NK-92 (cell line): ENCODE measurements around the gene R3HDM4.
"Not testable (repeated sequence)": the region's sequence is repeated elsewhere in the genome, so short reads cannot be mapped to it uniquely, and the experiment has no call there.

Experiments used
- DNase-seq: peaks from one replicate; lab custom pipeline; 2025; ENCODE audit not compliant: unreplicated experiment; lab: John Stamatoyannopoulos, UW

R3HDM4 gene

DNA sequence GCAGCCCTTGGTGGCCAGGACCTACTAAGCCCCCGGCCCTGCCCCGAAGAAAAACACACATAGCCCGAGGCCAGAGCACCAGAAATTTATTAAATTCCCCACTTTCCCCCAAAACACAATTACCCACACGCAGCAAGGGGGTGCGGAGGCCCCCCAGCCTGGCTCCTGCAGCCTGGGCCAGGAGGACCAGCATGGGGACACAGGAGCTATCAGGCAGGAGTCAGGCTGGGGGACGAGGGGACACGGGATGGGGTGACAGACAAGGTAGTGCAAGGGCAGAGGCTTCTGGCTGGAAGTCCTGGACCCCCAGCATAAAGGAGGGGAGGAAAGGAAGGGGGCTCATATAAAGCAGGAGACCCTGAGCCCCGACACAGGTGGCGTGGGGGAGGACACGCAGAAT lies 16.6 kb downstream of the R3HDM4 start:
- no peak for DNase-seq

GRCh38 chr19:892894-893689 lies 19.9 kb downstream of the R3HDM4 start, which contains the start of the genes MED16 and RNU6-9:
TSS of gene MED16 (minus strand) at chr19:893187. CDS start at chr19:891131, 2,056 bp downstream.
TSS of gene RNU6-9 (plus strand) at chr19:893484.
- DNase-seq: no peak

- no peak for DNase-seq
Observed at GRCh38 chr19:892243-892893, 20.7 kb downstream of the R3HDM4 start.

DNA sequence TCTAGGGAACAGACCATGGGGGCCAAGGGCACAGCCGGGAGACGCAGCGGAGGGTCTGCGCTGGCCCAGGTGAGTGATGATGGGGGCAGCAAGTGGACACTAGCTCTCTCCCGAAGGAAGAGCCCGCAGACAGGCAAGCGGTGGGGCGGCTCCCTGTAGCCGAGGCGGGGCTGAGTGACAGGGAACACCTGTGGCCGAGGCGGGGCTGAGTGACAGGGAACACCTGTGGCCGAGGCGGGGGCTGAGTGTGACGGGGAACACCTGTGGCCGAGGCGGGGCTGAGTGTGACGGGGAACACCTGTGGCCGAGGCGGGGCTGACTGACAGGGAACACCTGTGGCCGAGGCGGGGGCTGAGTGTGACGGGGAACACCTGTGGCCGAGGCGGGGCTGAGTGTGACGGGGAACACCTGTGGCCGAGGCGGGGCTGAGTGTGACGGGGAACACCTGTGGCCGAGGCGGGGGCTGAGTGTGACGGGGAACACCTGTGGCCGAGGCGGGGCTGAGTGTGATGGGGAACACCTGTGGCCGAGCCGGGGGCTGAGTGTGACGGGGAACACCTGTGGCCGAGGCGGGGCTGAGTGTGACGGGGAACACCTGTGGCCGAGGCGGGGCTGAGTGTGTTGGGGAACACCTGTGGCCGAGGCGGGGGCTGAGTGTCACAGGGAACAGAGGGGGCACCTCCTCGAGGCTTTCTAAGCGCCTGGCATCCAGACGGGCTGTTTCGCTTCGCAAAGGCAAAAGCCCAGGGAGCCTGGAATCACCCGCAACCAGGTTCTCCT lies 21.4 kb downstream of the R3HDM4 start:
- not testable (repeated sequence) for DNase-seq

- DNase-seq: no peak
Observed at GRCh38 chr19:890831-891230, 22.2 kb downstream of the R3HDM4 start.

DNA sequence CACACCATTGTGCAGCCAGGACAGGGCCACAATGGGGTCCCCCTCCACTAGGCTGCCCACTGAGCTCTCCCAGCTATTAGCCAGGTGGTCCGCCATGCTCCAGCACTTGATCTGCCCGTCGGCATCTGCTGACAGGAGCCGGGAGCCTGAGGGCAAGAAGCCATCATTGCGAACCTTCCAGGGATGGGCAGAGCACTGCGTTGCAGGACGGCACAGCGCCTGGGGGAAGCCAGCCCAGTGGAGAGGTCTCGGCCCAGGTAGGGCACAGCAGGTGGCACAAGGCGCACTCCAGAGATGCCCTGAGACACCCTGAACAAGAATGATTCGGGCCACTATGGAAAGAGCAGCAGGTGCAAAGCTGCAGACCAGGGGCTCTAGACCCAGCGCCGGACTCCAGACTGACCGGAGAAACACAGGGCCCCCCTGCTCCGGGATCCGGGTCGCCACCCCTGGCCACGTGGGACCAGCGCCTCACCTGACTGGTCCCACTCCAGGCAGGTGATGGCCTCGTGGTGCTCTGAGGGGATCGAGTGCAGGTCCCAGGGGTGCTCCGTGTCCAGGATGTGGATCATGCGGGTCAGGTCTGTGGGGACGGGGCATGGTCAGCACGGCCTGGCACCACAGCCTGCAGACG lies 23.2 kb downstream of the R3HDM4 start:
- no peak for DNase-seq

DNA sequence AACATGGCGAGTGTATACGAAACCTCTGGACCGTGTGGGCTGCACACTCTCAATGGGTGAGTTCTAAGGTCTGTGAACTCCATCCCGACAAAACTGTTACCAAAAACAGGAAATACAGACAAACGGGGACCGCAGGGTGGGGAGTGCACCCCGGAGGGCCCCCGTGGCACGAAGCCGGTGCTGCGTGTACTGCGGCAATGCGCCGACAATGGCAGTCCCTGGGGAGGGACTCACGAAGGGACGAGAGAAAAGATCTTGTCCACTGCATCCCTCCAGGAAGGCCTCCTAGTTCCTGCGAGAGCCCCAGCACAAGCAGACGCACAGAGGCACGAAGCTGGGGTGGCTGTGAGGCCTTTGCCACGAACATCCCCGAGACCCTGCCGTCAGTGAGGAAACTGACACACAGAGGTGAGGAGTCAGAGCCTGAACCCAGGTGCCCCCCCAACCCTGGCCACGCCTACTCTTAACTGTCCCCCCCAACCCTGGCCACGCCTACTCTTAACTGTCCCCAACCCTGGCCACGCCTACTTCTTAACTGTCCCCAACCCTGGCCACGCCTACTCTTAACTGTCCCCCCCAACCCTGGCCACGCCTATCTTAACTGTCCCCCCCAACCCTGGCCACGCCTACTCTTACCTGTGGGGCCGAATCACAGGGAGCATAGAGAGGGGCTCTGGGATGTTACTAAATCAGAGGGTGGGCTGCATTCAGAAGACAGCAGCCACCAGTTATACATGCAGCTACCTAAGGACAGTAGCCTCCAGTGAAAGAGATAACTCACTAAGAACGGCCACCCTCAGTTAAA lies 24.2 kb downstream of the R3HDM4 start:
- DNase-seq: no peak

DNA sequence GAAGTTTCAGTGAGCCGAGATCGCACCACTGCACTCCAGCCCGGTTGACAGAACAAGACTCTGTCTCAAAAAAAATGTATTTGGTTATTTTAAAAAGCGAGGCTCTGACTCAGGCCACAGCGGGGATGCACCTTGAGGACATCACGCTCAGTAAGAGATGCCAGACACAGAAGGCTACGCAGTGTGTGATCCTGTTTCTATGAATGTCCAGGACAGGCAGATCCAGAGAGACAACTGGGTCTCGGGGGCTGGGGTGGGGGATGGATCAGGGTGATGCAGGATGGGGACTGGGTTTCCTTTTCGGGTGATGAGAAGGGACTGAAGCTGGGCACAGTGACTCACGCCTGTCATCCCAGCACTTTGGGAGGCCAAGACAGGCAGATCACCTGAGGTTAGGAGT lies 25.4 kb downstream of the R3HDM4 start:
- no peak for DNase-seq

DNA sequence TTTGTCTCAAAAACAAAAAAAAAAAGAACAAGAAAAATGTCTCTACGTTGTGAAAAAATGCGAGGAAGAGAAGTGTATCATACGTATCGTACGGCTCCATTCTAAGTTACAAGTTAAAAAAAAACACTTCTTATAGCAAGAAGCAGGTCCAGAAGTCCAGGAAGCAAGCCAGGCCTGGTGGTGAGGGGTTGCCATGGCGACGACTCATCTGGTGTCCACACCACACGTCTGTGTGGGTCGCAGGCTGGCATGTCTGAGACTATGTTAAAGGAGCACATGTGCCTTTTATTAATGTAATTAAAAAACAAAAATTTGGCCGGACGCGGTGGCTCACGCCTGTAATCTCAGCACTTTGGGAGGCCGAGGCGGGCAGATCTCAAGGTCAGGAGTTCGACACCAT lies 25.9 kb downstream of the R3HDM4 start:
- no peak for DNase-seq

GRCh38 chr19:885536-886224 lies 27.3 kb downstream of the R3HDM4 start:
- DNase-seq: no peak

DNA sequence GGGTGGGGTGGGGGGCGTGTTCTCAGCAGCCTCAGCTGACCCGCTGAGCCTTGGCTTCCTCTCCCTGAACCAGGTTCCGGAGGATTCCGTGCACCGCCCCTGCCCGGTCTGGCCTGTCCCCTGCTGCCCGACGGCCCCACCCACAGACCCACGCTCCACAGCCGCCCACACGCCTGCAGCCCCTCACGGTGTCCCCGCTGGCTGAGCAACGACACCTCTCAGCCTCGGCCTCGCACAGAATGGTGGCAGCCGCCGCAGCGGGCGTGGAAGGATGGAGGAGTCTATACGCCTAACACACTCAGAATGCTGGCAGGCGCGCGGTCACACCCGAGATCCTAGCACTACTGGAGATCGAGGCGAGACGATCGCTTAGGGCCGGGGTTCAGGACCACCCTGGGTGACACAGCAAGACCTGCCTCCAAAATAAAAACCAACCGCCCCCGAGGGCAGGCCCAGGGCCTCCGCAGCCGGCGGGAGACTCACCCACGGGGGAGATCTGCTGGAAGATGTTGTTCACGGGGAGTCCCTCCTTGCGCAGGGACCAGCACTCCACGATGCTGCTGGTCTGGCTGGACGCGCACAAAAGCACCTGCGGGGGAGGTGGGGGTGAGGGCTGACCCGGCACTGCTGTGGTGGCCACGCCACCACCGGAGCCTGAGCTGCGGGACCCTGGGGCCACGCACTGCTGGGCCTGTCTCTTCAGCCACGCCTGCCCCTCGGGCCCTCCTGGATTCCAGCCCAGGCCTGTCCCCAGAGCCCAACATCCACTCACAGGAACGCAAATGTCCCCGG lies 28.4 kb downstream of the R3HDM4 start:
- no peak for DNase-seq

GRCh38 chr19:883661-884211 lies 29.3 kb downstream of the R3HDM4 start:
- no peak for DNase-seq

GRCh38 chr19:882871-883497 lies 30.0 kb downstream of the R3HDM4 start:
- DNase-seq: no peak

DNA sequence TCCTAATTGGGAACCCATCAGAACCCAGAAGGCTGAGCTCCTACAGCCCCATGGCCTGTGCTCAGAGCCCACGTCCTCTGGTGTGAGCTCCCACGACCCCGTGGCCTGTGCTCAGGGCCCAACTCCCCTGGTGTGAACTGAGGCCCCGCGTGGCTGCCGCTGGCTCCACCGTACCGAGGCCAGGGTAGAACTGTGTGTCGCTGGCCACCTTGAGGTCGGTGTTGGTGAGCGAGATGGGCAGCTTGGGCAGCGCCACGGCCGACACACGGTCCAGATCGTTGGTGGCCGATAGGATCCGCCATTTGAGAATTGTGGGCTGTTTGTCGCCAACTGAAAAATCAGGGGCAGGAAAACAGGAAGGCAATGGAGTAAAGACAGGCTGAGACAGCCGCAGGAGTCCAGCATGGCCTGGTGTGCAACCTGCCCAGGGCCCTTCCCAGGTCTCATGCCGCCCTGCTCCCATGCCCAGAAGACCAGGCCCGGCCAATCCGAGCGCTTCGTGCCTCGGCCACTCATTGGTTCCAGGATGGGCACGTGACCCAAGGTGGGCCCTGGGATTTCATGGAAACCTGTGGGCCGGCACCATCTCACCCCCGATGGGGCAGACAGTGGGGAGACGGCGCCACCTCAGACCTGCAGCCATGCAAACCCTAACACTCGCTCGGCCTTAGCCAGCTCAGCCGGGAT lies 31.5 kb downstream of the R3HDM4 start:
- DNase-seq: no peak

GRCh38 chr19:879711-880438 lies 33.1 kb downstream of the R3HDM4 start:
- DNase-seq: no peak

DNA sequence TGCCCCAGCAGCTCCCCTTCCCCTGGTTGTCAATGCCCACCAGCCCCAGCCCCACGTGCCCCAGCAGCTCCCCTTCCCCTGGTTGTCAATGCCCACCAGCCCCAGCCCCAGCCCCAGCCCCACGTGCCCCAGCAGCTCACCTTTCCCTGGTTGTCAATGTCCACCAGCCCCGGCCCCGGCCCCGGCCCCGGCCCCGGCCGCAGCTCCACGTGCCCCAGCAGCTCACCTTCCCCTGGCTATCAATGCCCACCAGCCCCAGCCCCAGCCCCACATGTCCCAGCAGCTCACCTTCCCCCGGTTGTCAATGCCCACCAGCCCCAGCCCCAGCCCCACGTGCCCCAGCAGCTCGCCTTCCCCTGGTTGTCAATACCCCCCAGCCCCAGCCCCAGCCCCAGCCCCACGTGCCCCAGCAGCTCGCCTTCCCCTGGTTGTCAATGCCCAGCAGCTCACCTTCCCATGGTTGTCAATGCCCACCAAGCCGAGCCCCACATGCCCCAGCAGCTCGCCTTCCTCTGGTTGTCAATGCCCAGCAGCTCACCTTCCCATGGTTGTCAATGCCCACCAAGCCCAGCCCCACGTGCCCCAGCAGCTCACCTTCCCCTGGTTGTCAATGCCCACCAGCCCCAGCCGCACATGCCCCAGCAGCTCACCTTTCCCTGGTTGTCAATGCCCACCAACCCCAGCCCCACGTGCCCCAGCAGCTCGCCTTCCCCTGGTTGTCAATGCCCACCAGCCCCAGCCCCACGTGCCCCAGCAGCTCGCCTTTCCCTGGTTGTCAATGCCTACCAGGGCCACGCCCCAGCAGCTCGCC lies 34.1 kb downstream of the R3HDM4 start:
- not testable (repeated sequence) for DNase-seq
